HepG2 (cell line): ENCODE data around the gene SLIT1. TPM values are rescaled to one million over a fixed set of nuclear protein-coding genes. Genes with fewer than 3 reads are reported as not detected.

ENCODE experiments used
- ATAC-seq: fragments of 200-7000 bp; cut with Tn5 transposase; 3 replicates; pipeline ENCODE4 v1.9.1; 2020; ENCODE audit warnings: mild to moderate bottlenecking, moderate library complexity
- BruUV-seq: library from RNA; stranded (reverse); fragments of 400-500 nt; replicated peaks from 2 replicates; lab custom pipeline; 2021; lab: Mats Ljungman, UMichigan
- CTCF ChIA-PET: fragments of 300-600 bp; formaldehyde crosslinking; extraction: SDS; loops from one replicate; lab custom pipeline; 2021; ENCODE audit warnings: low total read pairs, inconsistent platforms, low intra/inter-chr PET ratio; lab: Yijun Ruan, JAX
- POLR2A ChIA-PET: fragments of 350-600 bp; sonication (Branson Sonifier 250); formaldehyde crosslinking; loops from one replicate; lab custom pipeline; 2020; ENCODE audit warnings: antibody characterized with exemption, inconsistent platforms; lab: Yijun Ruan, JAX
- DNase-seq: peaks from one replicate; pipeline ENCODE4 v3.0.0-alpha.2; 2015; ENCODE audit warnings: low spot score
- FAIRE-seq: peaks from 3 replicates; lab custom pipeline; 2011; peaks lifted over from hg19 to GRCh38; lab: Jason Lieb, UNC
- H2AFZ ChIP-seq: one replicate; pipeline ENCODE4 v1.6.1; 2011; ENCODE audit warnings: low read length, inconsistent platforms
- H3K27ac ChIP-seq: fragments of 300-600 bp; 3 replicates; pipeline ENCODE4 v1.8.0; 2011; ENCODE audit warnings: mixed run types, mild to moderate bottlenecking, mixed read lengths, low read length, inconsistent platforms; ENCODE audit not compliant: insufficient read depth; ENCODE audit errors: extremely low read length
- H3K27me3 ChIP-seq, 2 experiments: fragments of 200-600 bp in 1 of 2; 2 replicates in 1 of 2; 3 replicates in 1 of 2; pipeline versions ENCODE4 v1.6.0 to v1.8.0; 2011; ENCODE audit warnings: low read length in 2 of 2, mild to moderate bottlenecking in 2 of 2, moderate library complexity in 2 of 2, inconsistent platforms in 1 of 2; ENCODE audit not compliant: insufficient read depth in 2 of 2, control insufficient read depth in 1 of 2
- H3K36me3 ChIP-seq, 2 experiments: fragments of 200-600 bp in 1 of 2; replicated peaks in 1 of 2; 2 replicates in 1 of 2; 3 replicates in 1 of 2; pipeline versions ENCODE4 v1.5.1 to v1.8.0; 2011; ENCODE audit warnings: low read length in 2 of 2, inconsistent platforms in 1 of 2; ENCODE audit not compliant: insufficient read depth in 2 of 2, control insufficient read depth in 1 of 2
- H3K4me1 ChIP-seq: 2 replicates; pipeline ENCODE4 v1.5.1; 2012; ENCODE audit warnings: low read length, inconsistent platforms; ENCODE audit not compliant: insufficient read depth
- H3K4me2 ChIP-seq: 2 replicates; pipeline ENCODE4 v1.6.0; 2011; ENCODE audit warnings: low read depth, low read length, inconsistent platforms
- H3K4me3 ChIP-seq, 3 experiments: fragments of 200-600 bp in 1 of 3; sonication (generic), shearing (Covaris generic) in 1 of 3; replicated peaks in 1 of 3; 2 replicates each; pipeline ENCODE4 v1.5.1; 2011 to 2016; ENCODE audit warnings: low read length in 3 of 3, inconsistent platforms in 2 of 3, low read depth in 2 of 3, mild to moderate bottlenecking in 2 of 3, control low read depth in 1 of 3, mixed read lengths in 1 of 3; ENCODE audit not compliant: insufficient read depth in 1 of 3
- H3K79me2 ChIP-seq: one replicate; pipeline ENCODE4 v1.6.1; 2011; ENCODE audit warnings: low read length, inconsistent platforms; ENCODE audit not compliant: insufficient read depth
- H3K9ac ChIP-seq: 2 replicates; pipeline ENCODE4 v1.6.0; 2011; ENCODE audit warnings: mild to moderate bottlenecking, low read depth, low read length, inconsistent platforms; ENCODE audit not compliant: insufficient read depth
- H3K9me3 ChIP-seq: 2 replicates; pipeline ENCODE4 v1.5.1; 2012; ENCODE audit warnings: mild to moderate bottlenecking, low read length
- H4K20me1 ChIP-seq: 2 replicates; pipeline ENCODE4 v1.6.0; 2011; ENCODE audit warnings: inconsistent platforms, mild to moderate bottlenecking, low read length, moderate library complexity; ENCODE audit not compliant: insufficient read depth
- ATF7-NPFF ChIP-seq: sonication (generic); formaldehyde crosslinking; IDR thresholded peaks from 2 replicates; pipeline ENCODE4 v1.8.1; 2023; ENCODE audit warnings: mild to moderate bottlenecking, low read depth, missing genetic modification reagents, moderate library complexity
- BORCS8-MEF2B ChIP-seq: sonication (generic); formaldehyde crosslinking; IDR thresholded peaks from 2 replicates; pipeline ENCODE4 v1.8.0; 2022; ENCODE audit warnings: mild to moderate bottlenecking, missing genetic modification reagents
- ETV6 ChIP-seq: sonication (generic); formaldehyde crosslinking; conservative IDR thresholded peaks from 2 replicates; pipeline ENCODE4 v1.4.0; 2020; ENCODE audit warnings: missing genetic modification reagents
- FOXO1 ChIP-seq: sonication (generic); formaldehyde crosslinking; IDR thresholded peaks from 2 replicates; pipeline ENCODE4 v1.4.0; 2020; ENCODE audit warnings: missing genetic modification reagents
- HCFC1 ChIP-seq: fragments of 150-350 bp; IDR thresholded peaks from 2 replicates; pipeline ENCODE4 v1.6.1; 2014; ENCODE audit warnings: low read depth, low read length
- HHEX ChIP-seq: IDR thresholded peaks from 2 replicates; pipeline ENCODE4 v1.6.1; 2016; ENCODE audit warnings: control low read depth
- MTF1 ChIP-seq: sonication (generic); formaldehyde crosslinking; IDR thresholded peaks from 2 replicates; pipeline ENCODE4 v1.5.0; 2020; ENCODE audit warnings: missing genetic modification reagents
- NBN ChIP-seq: fragments of 450-650 bp; conservative IDR thresholded peaks from 2 replicates; pipeline ENCODE4 v1.6.1; 2017
- STAG1 ChIP-seq: sonication (generic); formaldehyde crosslinking; IDR thresholded peaks from 2 replicates; pipeline ENCODE4 v1.4.0; 2020; ENCODE audit warnings: missing genetic modification reagents
- ZIK1 ChIP-seq: sonication (generic); formaldehyde crosslinking; IDR thresholded peaks from 2 replicates; pipeline ENCODE4 v1.5.0; 2020; ENCODE audit warnings: mild to moderate bottlenecking, low read depth, missing genetic modification reagents, borderline replicate concordance
- ZNF124 ChIP-seq: sonication (generic); formaldehyde crosslinking; IDR thresholded peaks from 2 replicates; pipeline ENCODE4 v1.4.0; 2020; ENCODE audit warnings: missing genetic modification reagents
- ZNF331 ChIP-seq: sonication (generic); formaldehyde crosslinking; IDR thresholded peaks from 2 replicates; pipeline ENCODE4 v1.4.0; 2020; ENCODE audit warnings: missing genetic modification reagents
- ZNF644 ChIP-seq: IDR thresholded peaks from 2 replicates; pipeline ENCODE4 v1.6.1; 2016; ENCODE audit warnings: low read depth
- WGBS: methylation state at CpG from one replicate; pipeline ENCODE4 v1.1.6; 2017; ENCODE audit warnings: low lambda C conversion rate; 5-methylcytosine and 5-hydroxymethylcytosine counted together
- in situ Hi-C: cut with HindIII; loops from 2 replicates; pipeline ENCODE4 v1.10.0; 2017; ENCODE audit warnings: low pct_unique_long_range_greater_than_20kb; ENCODE audit not compliant: extremely low pct_ligation_motif_present
- intact Hi-C: fragments of 100-400 bp; cut with micrococcal nuclease; formaldehyde crosslinking; loops from one replicate; pipeline ENCODE4 v1.10.0; 2022; ENCODE audit not compliant: unreplicated experiment
- polyA plus RNA-seq, 8 experiments: library from polyadenylated mRNA; depleted of rRNA in 3 of 8; stranded (reverse) in 7 of 8; unstranded in 1 of 8; fragments of >200 nt; fragmentation: Illumina TruSeq in 4 of 8; extraction: Trizol in 4 of 8; gene quantifications; 2 replicates each; pipeline versions ENCODE4 v1.2.1 to v1.2.3, GENCODE V29; 2011 to 2016; ENCODE audit warnings: low read depth in 4 of 8, missing spikeins in 1 of 8, mixed read lengths in 1 of 8; ENCODE audit not compliant: insufficient read depth in 1 of 8
- total RNA-seq, 5 experiments: library from RNA; depleted of rRNA; stranded (reverse); fragments of >200 nt; fragmentation: Illumina TruSeq; extraction: Trizol; gene quantifications; 2 replicates each; pipeline ENCODE4 v1.2.3, GENCODE V29; 2016; ENCODE audit warnings: low read depth in 1 of 5
- TF ChIP-seq, protein P1 (sequence below): sonication (generic); formaldehyde crosslinking; IDR thresholded peaks from 2 replicates; pipeline ENCODE4 v1.5.0; 2020; ENCODE audit warnings: mild to moderate bottlenecking, missing genetic modification reagents
- TF ChIP-seq, protein P2 (sequence below): sonication (generic); formaldehyde crosslinking; IDR thresholded peaks from 2 replicates; pipeline ENCODE4 v1.4.0; 2020; ENCODE audit warnings: missing genetic modification reagents

SLIT1 gene
- total and polyA plus RNA-seq, 2 of the 13 experiments (the other 11 are each of a cell fraction or from before 2014, with no cell fraction given): 0.09 to 0.33 TPM

DNA sequence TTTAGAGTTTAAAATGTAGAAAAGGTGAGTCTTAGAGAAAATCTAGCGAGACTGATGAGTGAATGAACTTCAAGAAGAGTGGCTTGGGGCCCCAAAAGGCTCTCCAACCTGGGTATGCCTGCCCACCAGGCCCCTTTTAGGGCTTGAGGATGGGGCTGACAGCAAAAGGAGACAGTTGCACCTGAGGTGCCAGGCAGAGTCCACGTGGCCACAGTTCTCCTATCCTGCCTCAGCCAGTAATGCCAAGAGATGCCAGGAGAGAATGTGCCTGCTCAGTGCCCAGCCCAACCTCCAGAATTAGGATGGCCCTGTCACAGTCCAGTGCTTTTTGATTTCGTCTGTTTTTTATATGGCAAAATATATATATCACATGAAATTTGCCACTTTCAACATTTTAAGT is 156.5 kb downstream of the SLIT1 start (continued):
- TF ChIP-seq ATF7-NPFF (CRISPR knock-in tag) (no peak), ZNF124 (CRISPR knock-in tag) (no peak), NBN (no peak), BORCS8-MEF2B (CRISPR knock-in tag) (no peak), ZNF331 (no peak), MTF1 (no peak)
- TF ChIP-seq, protein P1, sequence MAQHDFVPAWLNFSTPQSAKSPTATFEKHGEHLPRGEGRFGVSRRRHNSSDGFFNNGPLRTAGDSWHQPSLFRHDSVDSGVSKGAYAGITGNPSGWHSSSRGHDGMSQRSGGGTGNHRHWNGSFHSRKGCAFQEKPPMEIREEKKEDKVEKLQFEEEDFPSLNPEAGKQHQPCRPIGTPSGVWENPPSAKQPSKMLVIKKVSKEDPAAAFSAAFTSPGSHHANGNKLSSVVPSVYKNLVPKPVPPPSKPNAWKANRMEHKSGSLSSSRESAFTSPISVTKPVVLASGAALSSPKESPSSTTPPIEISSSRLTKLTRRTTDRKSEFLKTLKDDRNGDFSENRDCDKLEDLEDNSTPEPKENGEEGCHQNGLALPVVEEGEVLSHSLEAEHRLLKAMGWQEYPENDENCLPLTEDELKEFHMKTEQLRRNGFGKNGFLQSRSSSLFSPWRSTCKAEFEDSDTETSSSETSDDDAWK (CRISPR knock-in tag): no peak

- in situ Hi-C loops (no loop called here), intact Hi-C loops (no loop called here)
- TF ChIP-seq, protein P2, sequence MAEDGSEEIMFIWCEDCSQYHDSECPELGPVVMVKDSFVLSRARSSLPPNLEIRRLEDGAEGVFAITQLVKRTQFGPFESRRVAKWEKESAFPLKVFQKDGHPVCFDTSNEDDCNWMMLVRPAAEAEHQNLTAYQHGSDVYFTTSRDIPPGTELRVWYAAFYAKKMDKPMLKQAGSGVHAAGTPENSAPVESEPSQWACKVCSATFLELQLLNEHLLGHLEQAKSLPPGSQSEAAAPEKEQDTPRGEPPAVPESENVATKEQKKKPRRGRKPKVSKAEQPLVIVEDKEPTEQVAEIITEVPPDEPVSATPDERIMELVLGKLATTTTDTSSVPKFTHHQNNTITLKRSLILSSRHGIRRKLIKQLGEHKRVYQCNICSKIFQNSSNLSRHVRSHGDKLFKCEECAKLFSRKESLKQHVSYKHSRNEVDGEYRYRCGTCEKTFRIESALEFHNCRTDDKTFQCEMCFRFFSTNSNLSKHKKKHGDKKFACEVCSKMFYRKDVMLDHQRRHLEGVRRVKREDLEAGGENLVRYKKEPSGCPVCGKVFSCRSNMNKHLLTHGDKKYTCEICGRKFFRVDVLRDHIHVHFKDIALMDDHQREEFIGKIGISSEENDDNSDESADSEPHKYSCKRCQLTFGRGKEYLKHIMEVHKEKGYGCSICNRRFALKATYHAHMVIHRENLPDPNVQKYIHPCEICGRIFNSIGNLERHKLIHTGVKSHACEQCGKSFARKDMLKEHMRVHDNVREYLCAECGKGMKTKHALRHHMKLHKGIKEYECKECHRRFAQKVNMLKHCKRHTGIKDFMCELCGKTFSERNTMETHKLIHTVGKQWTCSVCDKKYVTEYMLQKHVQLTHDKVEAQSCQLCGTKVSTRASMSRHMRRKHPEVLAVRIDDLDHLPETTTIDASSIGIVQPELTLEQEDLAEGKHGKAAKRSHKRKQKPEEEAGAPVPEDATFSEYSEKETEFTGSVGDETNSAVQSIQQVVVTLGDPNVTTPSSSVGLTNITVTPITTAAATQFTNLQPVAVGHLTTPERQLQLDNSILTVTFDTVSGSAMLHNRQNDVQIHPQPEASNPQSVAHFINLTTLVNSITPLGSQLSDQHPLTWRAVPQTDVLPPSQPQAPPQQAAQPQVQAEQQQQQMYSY: no peak
- TF ChIP-seq FOXO1 (CRISPR knock-in tag) (no peak), STAG1 (CRISPR knock-in tag) (no peak), ZNF644 (CRISPR knock-in tag) (no peak), HCFC1 (no peak), ETV6 (CRISPR knock-in tag) (no peak), ZIK1 (no peak), HHEX (CRISPR knock-in tag) (no peak)
- FAIRE-seq (no peak), DNase-seq (no peak), ATAC-seq (no peak)
- ChIA-PET CTCF (no interaction called here), POLR2A (no interaction called here)
- H3K9ac ChIP-seq: no peak overlapping the region
- no peak overlapping the region for H3K4me3 ChIP-seq
- H3K4me2 ChIP-seq: no peak overlapping the region
- no peak overlapping the region for H2AFZ ChIP-seq
- H3K36me3 ChIP-seq: no peaks in the 10 kb centered on the region
- BruUV-seq: no TSS peak
- WGBS: 73% methylated on average over 3 of the region's 3 CpGs
- H4K20me1 ChIP-seq: no peaks in the 10 kb centered on the region
- no peaks in the 10 kb centered on the region for H3K9me3 ChIP-seq
- no peak overlapping the region for H3K27ac ChIP-seq
- peaks cover 26% of the 10 kb centered on the region for H3K4me1 ChIP-seq
- H3K79me2 ChIP-seq: no peaks in the 10 kb centered on the region
- peaks cover 0 to 16% of the 10 kb centered on the region in 2 experiments; a peak in 2 of 5 replicates for H3K27me3 ChIP-seq
These were observed 157.0 kb downstream of the SLIT1 start for GRCh38 chr10:97028832-97029178.
